Fibroblast of villous mesenchyme (primary cell): ENCODE data around the gene HAPLN3. TPM values are rescaled to one million over a fixed set of nuclear protein-coding genes. Genes with fewer than 3 reads are reported as not detected.

Source experiments
- DNase-seq: peaks from one replicate; pipeline ENCODE4 v3.0.0-alpha.2; 2010; ENCODE audit warnings: low read depth
- H3K4me3 ChIP-seq: 2 replicates; pipeline ENCODE4 v1.5.1; 2011; ENCODE audit warnings: low read depth, mild to moderate bottlenecking, low read length
- CTCF ChIP-seq: IDR thresholded peaks from 2 replicates; pipeline ENCODE4 v1.5.1; 2012; ENCODE audit warnings: low read depth, mild to moderate bottlenecking, low read length; ENCODE audit not compliant: insufficient read depth
- total RNA-seq: library from RNA; depleted of rRNA; stranded (reverse); fragments of >200 nt; gene quantifications from 2 replicates; pipeline ENCODE4 v1.2.3, GENCODE V29; 2012

The HAPLN3 gene
- total RNA-seq, 1 donor, result 5.2 TPM

GRCh38 chr15:88896333-88897033 lies 1.1 kb upstream of the HAPLN3 start:
- no peak for DNase-seq
- H3K4me3 ChIP-seq, result no peak overlapping the region
- TF ChIP-seq CTCF, result no peak

GRCh38 chr15:88894348-88894818 lies 961 bp downstream of the HAPLN3 start:
- peak overlapping the region; percentile 58 for H3K4me3 ChIP-seq
- peak; percentile 70 for TF ChIP-seq CTCF
- peak; percentile 47 for DNase-seq

DNA sequence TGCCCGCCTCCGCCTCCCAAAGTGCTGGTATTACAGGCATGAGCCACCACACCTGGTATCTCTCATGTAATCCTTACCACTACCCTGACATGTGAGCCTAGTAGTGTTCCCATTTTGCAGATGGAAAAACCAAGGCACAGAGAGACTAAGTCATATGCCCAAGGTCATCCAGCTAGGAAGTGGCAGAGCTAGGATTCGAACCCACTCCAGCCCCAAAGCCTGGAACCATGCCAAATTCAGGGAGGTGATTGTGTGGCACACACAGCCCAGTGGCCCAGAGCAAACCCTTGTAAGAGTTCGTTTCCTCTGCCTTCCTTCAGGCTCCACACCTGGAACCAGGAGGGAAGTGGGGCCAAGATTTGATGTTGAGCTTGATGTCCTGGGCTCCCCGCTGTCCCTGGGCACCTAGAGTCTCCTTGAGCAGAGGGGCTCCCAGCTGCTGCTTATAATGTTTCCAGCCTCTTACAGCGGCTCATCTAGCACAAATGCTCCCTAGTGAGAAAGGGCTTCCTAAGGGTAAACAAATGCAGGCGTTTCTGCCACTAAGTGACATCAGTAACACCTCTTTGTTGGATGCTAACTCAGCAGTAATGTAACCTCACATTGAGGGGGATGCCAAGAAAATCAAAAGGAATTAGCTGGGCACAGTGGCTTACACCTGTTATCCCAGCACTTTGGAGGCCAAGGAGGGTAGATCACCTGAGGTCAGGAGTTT lies 3.6 kb downstream of the HAPLN3 start:
- no peak for TF ChIP-seq CTCF
- no peak overlapping the region for H3K4me3 ChIP-seq
- DNase-seq, result no peak

GRCh38 chr15:88890495-88890894 lies 4.8 kb downstream of the HAPLN3 start:
- DNase-seq, result no peak
- H3K4me3 ChIP-seq, result no peak overlapping the region
- no peak for TF ChIP-seq CTCF

- no peak for TF ChIP-seq CTCF
- H3K4me3 ChIP-seq, result no peak overlapping the region
- no peak for DNase-seq
These were observed 6.6 kb downstream of the HAPLN3 start for GRCh38 chr15:88888719-88889118.

DNA sequence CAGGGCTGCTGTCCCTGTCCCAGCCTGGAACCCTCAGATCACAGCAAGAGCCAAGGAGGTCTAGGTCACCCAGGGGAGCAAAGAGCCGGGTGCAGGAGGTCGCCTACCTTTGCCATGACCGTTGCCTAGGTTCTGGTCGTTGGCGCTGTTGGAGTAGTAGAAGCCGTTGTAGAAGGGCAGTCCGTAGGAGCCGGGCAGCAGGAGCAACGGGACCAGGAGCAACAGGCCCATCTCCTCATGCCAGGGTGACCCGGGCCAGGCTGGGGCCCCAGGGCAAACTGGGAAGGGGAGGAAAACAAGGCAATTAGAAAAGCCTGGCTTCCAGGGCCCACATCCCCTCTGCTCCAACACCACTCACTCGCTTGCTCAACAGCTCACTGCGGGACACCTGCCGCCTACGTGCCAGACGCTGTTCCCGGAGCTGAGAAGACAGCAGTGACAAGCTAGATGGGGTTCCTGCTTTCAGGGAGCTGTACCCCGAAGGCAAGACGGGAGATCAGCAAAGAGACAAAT lies 8.2 kb downstream of the HAPLN3 start:
- TF ChIP-seq CTCF, result no peak
- H3K4me3 ChIP-seq, result no peak overlapping the region
- no peak for DNase-seq
